Neural cell (in vitro differentiated cells): ENCODE measurements around the gene CRY2. TPM values are rescaled to one million over a fixed set of nuclear protein-coding genes. Genes with fewer than 3 reads are reported as not detected.

Source experiments
- H2AFZ ChIP-seq: fragments of 200-600, 300-800 bp; sonication (generic), shearing (Covaris generic); 2 replicates; pipeline ENCODE4 v1.6.0; 2014; ENCODE audit warnings: low read depth, mild to moderate bottlenecking, antibody characterized with exemption, low read length, moderate library complexity
- H3F3A ChIP-seq: fragments of 200-600 bp; shearing (Covaris generic); 2 replicates; pipeline ENCODE4 v1.6.1; 2016; ENCODE audit warnings: mild to moderate bottlenecking, moderate library complexity, mixed read lengths, antibody characterized with exemption, low read length; ENCODE audit not compliant: insufficient read depth, poor library complexity, severe bottlenecking
- H3K27ac ChIP-seq: fragments of 200-600, 300-800 bp; sonication (generic), shearing (Covaris generic); 2 replicates; pipeline ENCODE4 v1.5.1; 2014; ENCODE audit warnings: mild to moderate bottlenecking, low read length, moderate library complexity
- H3K27me3 ChIP-seq: fragments of 300-800, 200-600 bp; sonication (generic), shearing (Covaris generic); 2 replicates; pipeline ENCODE4 v1.6.0; 2014; ENCODE audit warnings: mild to moderate bottlenecking, low read depth, low read length, moderate library complexity; ENCODE audit not compliant: insufficient read depth
- H3K36me3 ChIP-seq: fragments of 300-800, 200-600 bp; sonication (generic), shearing (Covaris generic); 2 replicates; pipeline ENCODE4 v1.5.1; 2014; ENCODE audit warnings: mild to moderate bottlenecking, antibody characterized with exemption, low read length, moderate library complexity; ENCODE audit not compliant: insufficient read depth
- H3K4me2 ChIP-seq: fragments of 300-800, 200-600 bp; sonication (generic), shearing (Covaris generic); 2 replicates; pipeline ENCODE4 v1.6.0; 2014; ENCODE audit warnings: mild to moderate bottlenecking, low read length
- H3K4me3 ChIP-seq: fragments of 300-800, 200-600 bp; sonication (generic), shearing (Covaris generic); 2 replicates; pipeline ENCODE4 v1.5.1; 2014; ENCODE audit warnings: mild to moderate bottlenecking, low read length, moderate library complexity
- H3K79me2 ChIP-seq: fragments of 200-600 bp; shearing (Covaris generic); replicated peaks from 2 replicates; pipeline ENCODE4 v1.6.0; 2014; ENCODE audit warnings: mild to moderate bottlenecking, low read length, moderate library complexity; ENCODE audit not compliant: insufficient read depth
- H3K9ac ChIP-seq: fragments of 300-800, 200-600 bp; sonication (generic), shearing (Covaris generic); 2 replicates; pipeline ENCODE4 v1.6.1; 2016; ENCODE audit warnings: mild to moderate bottlenecking, low read length, mixed read lengths
- H3K9me2 ChIP-seq: fragments of 200-600 bp; shearing (Covaris generic); 2 replicates; pipeline ENCODE4 v1.6.1; 2016; ENCODE audit warnings: mild to moderate bottlenecking, low read length, mixed read lengths; ENCODE audit not compliant: insufficient read depth
- H3K9me3 ChIP-seq: fragments of 200-600, 300-800 bp; sonication (generic), shearing (Covaris generic); 2 replicates; pipeline ENCODE4 v1.6.1; 2016; ENCODE audit warnings: mild to moderate bottlenecking, mixed run types, low read length, moderate library complexity, mixed read lengths
- H4K20me1 ChIP-seq: fragments of 200-600 bp; shearing (Covaris generic); 2 replicates; pipeline ENCODE4 v1.6.1; 2016; ENCODE audit warnings: mild to moderate bottlenecking, mixed run types; ENCODE audit not compliant: insufficient read depth
- EP300 ChIP-seq: fragments of 450-650 bp; conservative IDR thresholded peaks from 2 replicates; pipeline ENCODE4 v1.6.1; 2014; ENCODE audit warnings: antibody characterized with exemption, mild to moderate bottlenecking, moderate library complexity; ENCODE audit not compliant: poor library complexity, severe bottlenecking
- EZH2 ChIP-seq: fragments of 200-600, 300-800 bp; shearing (Covaris generic), sonication (generic); IDR thresholded peaks from 2 replicates; pipeline ENCODE4 v1.6.1; 2014; ENCODE audit warnings: antibody characterized with exemption, low read length, borderline replicate concordance, mild to moderate bottlenecking; ENCODE audit not compliant: insufficient read depth, poor library complexity, severe bottlenecking
- MXI1 ChIP-seq: fragments of 450-650 bp; conservative IDR thresholded peaks from 2 replicates; pipeline ENCODE4 v1.6.1; 2014; ENCODE audit warnings: antibody characterized with exemption, mild to moderate bottlenecking; ENCODE audit not compliant: poor library complexity, severe bottlenecking
- RAD21 ChIP-seq: fragments of 450-650 bp; conservative IDR thresholded peaks from 2 replicates; pipeline ENCODE4 v1.6.1; 2014; ENCODE audit warnings: antibody characterized with exemption, mild to moderate bottlenecking, moderate library complexity
- TAF1 ChIP-seq: IDR thresholded peaks from 2 replicates; pipeline ENCODE4 v1.6.1; 2012; ENCODE audit warnings: low read depth
- polyA plus RNA-seq: library from polyadenylated mRNA; depleted of rRNA; stranded (reverse); fragments of >200 nt; gene quantifications from 2 replicates; pipeline ENCODE4 v1.2.3, GENCODE V29; 2014
- TF ChIP-seq, protein P1 (sequence below): IDR thresholded peaks from 2 replicates; pipeline ENCODE4 v1.6.1; 2012; ENCODE audit warnings: borderline replicate concordance

The CRY2 gene
- polyA plus RNA-seq, 1 donor from 2014 or later: 27.8 TPM

DNA sequence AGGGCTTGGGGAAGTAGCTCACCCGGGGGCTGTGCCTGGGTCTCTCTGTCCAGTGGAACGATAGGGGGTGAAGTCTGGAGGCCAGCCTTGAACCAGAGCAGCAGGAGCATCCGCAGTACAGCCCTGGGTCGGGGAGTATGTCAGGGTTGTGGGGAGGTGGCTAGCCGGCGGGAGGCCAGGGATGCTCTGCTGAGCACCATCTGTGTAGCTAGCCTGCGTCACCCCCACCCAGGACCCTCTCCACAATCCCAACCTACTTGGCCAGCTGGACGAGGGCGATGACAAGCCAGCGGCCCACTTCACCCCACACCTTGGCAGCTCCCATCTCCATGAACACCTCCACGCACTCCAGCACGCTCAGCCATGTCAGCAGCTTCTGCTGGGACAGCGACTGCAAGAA is 68.2 kb downstream of the CRY2 start:
- Histone ChIP-seq H3K9me2 (no peaks in the 10 kb centered on the region), H3K9ac (no peak overlapping the region), H4K20me1 (no peaks in the 10 kb centered on the region), H3K36me3 (no peaks in the 10 kb centered on the region), H3K27me3 (no peaks in the 10 kb centered on the region), H3K4me2 (no peak overlapping the region), H3K9me3 (no peaks in the 10 kb centered on the region), H3K79me2 (peaks cover 6% of the 10 kb centered on the region), H3K4me3 (no peak overlapping the region), H3F3A (peaks cover 8% of the 10 kb centered on the region), H3K27ac (no peak overlapping the region), H2AFZ (no peak overlapping the region)
- TF ChIP-seq RAD21 (no peak), TAF1 (no peak)
- TF ChIP-seq, protein P1, sequence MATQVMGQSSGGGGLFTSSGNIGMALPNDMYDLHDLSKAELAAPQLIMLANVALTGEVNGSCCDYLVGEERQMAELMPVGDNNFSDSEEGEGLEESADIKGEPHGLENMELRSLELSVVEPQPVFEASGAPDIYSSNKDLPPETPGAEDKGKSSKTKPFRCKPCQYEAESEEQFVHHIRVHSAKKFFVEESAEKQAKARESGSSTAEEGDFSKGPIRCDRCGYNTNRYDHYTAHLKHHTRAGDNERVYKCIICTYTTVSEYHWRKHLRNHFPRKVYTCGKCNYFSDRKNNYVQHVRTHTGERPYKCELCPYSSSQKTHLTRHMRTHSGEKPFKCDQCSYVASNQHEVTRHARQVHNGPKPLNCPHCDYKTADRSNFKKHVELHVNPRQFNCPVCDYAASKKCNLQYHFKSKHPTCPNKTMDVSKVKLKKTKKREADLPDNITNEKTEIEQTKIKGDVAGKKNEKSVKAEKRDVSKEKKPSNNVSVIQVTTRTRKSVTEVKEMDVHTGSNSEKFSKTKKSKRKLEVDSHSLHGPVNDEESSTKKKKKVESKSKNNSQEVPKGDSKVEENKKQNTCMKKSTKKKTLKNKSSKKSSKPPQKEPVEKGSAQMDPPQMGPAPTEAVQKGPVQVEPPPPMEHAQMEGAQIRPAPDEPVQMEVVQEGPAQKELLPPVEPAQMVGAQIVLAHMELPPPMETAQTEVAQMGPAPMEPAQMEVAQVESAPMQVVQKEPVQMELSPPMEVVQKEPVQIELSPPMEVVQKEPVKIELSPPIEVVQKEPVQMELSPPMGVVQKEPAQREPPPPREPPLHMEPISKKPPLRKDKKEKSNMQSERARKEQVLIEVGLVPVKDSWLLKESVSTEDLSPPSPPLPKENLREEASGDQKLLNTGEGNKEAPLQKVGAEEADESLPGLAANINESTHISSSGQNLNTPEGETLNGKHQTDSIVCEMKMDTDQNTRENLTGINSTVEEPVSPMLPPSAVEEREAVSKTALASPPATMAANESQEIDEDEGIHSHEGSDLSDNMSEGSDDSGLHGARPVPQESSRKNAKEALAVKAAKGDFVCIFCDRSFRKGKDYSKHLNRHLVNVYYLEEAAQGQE: no peak

DNA sequence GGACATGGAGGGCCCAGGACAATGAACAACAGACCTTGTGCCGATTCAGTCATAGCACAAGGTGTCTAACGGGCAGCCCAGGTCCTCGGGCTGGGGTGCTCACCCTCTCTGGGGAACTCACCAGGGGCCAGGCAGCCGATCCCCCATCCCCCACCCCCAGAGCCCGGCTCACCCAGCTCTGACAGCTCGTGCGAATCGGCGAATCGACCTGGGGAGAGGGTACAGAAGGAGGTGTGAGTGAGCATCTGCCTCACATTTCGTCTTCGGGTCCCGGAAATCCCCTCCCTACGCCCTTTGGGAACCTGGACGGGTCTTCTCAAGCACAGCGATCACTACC is 70.0 kb downstream of the CRY2 start:
- Histone ChIP-seq H3K9ac (peak overlapping the region; percentile 90), H3K9me3 (no peaks in the 10 kb centered on the region), H3K79me2 (peaks cover 6% of the 10 kb centered on the region), H2AFZ (peak overlapping the region; percentile 94), H4K20me1 (no peaks in the 10 kb centered on the region), H3F3A (peaks cover 8% of the 10 kb centered on the region), H3K36me3 (no peaks in the 10 kb centered on the region), H3K4me2 (peak overlapping the region; percentile 96), H3K4me3 (peak overlapping the region; percentile 98), H3K9me2 (no peaks in the 10 kb centered on the region), H3K27ac (peak overlapping the region; percentile 90), H3K27me3 (peaks cover 16% of the 10 kb centered on the region)
- TF ChIP-seq EZH2 (no peak), MXI1 (no peak), EP300 (no peak)
- TF ChIP-seq, protein P1: no peak
